Measurements from ENCODE around the gene SLC9A1.

SLC9A1 gene

DNA sequence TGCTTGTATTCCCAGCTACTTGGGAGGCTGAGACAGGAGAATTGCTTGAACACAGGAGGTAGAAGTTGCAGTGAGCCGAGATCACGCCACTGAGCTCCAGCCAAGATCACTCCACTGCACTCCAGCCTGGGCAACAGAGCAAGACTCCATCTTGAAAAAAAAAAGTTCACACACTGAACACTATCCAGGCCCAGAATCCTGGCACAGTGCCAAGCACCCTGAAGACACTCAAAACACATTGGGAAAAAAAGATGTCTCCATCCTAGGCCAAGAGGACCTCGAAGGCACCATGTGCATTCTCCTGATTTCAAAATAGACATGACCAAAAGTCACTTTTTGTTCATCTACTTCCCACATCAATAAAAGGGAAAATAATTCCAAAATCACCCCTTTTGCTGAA, 38.7 kb downstream of the SLC9A1 start:
- Histone ChIP-seq H4K91ac (ENCODE audit: low read length) (no peak overlapping the region), H3K79me1 (replicated peaks; ENCODE audit: low read length, poor library complexity, severe bottlenecking) (peaks cover 36% of the 10 kb centered on the region), H3K36me3 (ENCODE audit: control insufficient read depth in 1 of 2, insufficient read depth in 2 of 2, low read depth in 1 of 2, low read length in 2 of 2) (peaks cover 7 to 8% of the 10 kb centered on the region in 2 experiments), H3K23ac (ENCODE audit: low read length in 2 of 2) (no peak overlapping the region), H2AK5ac (ENCODE audit: low read length, severe bottlenecking) (no peak overlapping the region), H3K9ac (ENCODE audit: low read length) (no peak overlapping the region), H3K18ac (ENCODE audit: low read depth in 1 of 2, low read length in 2 of 2) (no peak overlapping the region), H3K4me3 (ENCODE audit: insufficient read depth in 1 of 2, low read depth in 1 of 2, low read length in 2 of 2) (no peak overlapping the region), H2BK15ac (ENCODE audit: low read depth, poor library complexity, severe bottlenecking) (no peak overlapping the region), H2BK120ac (ENCODE audit: low read depth, low read length) (no peak overlapping the region), H3K4me1 (ENCODE audit: control insufficient read depth, insufficient read depth, low read depth, low read length) (peaks cover 32% of the 10 kb centered on the region), H2AFZ (ENCODE audit: low read depth, low read length) (no peak overlapping the region), H2BK12ac (ENCODE audit: low read length in 2 of 2) (no peak overlapping the region), H4K8ac (ENCODE audit: low read length) (no peak overlapping the region), H3K14ac (ENCODE audit: low read length in 2 of 2) (no peak overlapping the region), H3K27me3 (ENCODE audit: control insufficient read depth in 1 of 2, insufficient read depth in 1 of 2, low read length in 2 of 2) (no peaks in the 10 kb centered on the region), H3K4ac (ENCODE audit: low read depth in 1 of 2, low read length in 2 of 2) (peak overlapping the region in 1 of 2 experiments; percentile 11), H3K9me3 (ENCODE audit: control insufficient read depth, low read length) (no peaks in the 10 kb centered on the region), H3K27ac (ENCODE audit: low read length, poor library complexity, severe bottlenecking) (no peak overlapping the region), H2BK5ac (ENCODE audit: low read depth, low read length, poor library complexity, severe bottlenecking) (no peak overlapping the region), H3K4me2 (ENCODE audit: low read length, poor library complexity, severe bottlenecking) (no peak overlapping the region)
- 97% methylated on average over 3 of the region's 3 CpGs for WGBS
- DNase-seq = peak; percentile 25

GRCh38 chr1:27114546-27114945, 40.4 kb downstream of the SLC9A1 start:
- no peak overlapping the region for H4K8ac ChIP-seq (ENCODE audit: low read length)
- H4K91ac ChIP-seq (ENCODE audit: low read length) = no peak overlapping the region
- H2BK5ac ChIP-seq (ENCODE audit: low read depth, low read length, poor library complexity, severe bottlenecking) = no peak overlapping the region
- peaks cover 44% of the 10 kb centered on the region for H3K79me1 ChIP-seq (replicated peaks; ENCODE audit: low read length, poor library complexity, severe bottlenecking)
- no peak overlapping the region for H3K14ac ChIP-seq (ENCODE audit: low read length in 2 of 2)
- DNase-seq = no peak
- peak overlapping the region in 1 of 2 experiments; percentile 42 for H3K18ac ChIP-seq (ENCODE audit: low read depth in 1 of 2, low read length in 2 of 2)
- no peak overlapping the region for H2AFZ ChIP-seq (ENCODE audit: low read depth, low read length)
- no peak overlapping the region for H2AK5ac ChIP-seq (ENCODE audit: low read length, severe bottlenecking)
- peaks cover 8 to 11% of the 10 kb centered on the region in 2 experiments for H3K36me3 ChIP-seq (ENCODE audit: control insufficient read depth in 1 of 2, insufficient read depth in 2 of 2, low read depth in 1 of 2, low read length in 2 of 2)
- no peak overlapping the region for H3K4me2 ChIP-seq (ENCODE audit: low read length, poor library complexity, severe bottlenecking)
- H3K27me3 ChIP-seq (ENCODE audit: control insufficient read depth in 1 of 2, insufficient read depth in 1 of 2, low read length in 2 of 2) = no peaks in the 10 kb centered on the region
- H3K4me1 ChIP-seq (ENCODE audit: control insufficient read depth, insufficient read depth, low read depth, low read length) = peaks cover 36% of the 10 kb centered on the region
- no peak overlapping the region for H3K4me3 ChIP-seq (ENCODE audit: insufficient read depth in 1 of 2, low read depth in 1 of 2, low read length in 2 of 2)
- 97% methylated on average over 5 of the region's 5 CpGs for WGBS
- H2BK120ac ChIP-seq (ENCODE audit: low read depth, low read length) = no peak overlapping the region
- H3K27ac ChIP-seq (ENCODE audit: low read length, poor library complexity, severe bottlenecking) = no peak overlapping the region
- H3K23ac ChIP-seq (ENCODE audit: low read length in 2 of 2) = no peak overlapping the region
- H2BK15ac ChIP-seq (ENCODE audit: low read depth, poor library complexity, severe bottlenecking) = no peak overlapping the region
- H3K9ac ChIP-seq (ENCODE audit: low read length) = no peak overlapping the region
- peak overlapping the region in 1 of 2 experiments; percentile 12 for H2BK12ac ChIP-seq (ENCODE audit: low read length in 2 of 2)
- H3K4ac ChIP-seq (ENCODE audit: low read depth in 1 of 2, low read length in 2 of 2) = no peak overlapping the region
- no peaks in the 10 kb centered on the region for H3K9me3 ChIP-seq (ENCODE audit: control insufficient read depth, low read length)

DNA sequence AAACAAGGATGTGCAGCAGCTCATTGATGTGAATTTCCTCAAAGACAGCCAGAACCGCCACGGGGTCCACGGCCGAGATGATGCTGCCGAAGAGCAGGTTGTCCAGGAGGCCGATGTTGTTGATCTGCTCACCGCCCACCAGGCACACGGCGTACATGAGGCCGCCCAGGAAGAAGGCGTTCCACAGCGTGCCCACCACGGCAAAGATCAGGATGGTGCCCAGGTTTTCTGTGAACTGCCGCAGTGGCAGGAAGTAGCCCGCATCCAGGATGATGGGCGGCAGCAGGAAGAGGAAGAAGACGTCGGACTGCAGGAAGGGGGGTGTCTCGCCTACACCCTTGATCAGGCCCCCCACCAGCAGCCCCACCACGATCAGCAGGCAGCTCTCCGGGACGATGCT, 41.1 kb downstream of the SLC9A1 start:
- H2BK12ac ChIP-seq (ENCODE audit: low read length in 2 of 2) = no peak overlapping the region
- no peaks in the 10 kb centered on the region for H3K9me3 ChIP-seq (ENCODE audit: control insufficient read depth, low read length)
- no peak overlapping the region for H3K14ac ChIP-seq (ENCODE audit: low read length in 2 of 2)
- H3K4ac ChIP-seq (ENCODE audit: low read depth in 1 of 2, low read length in 2 of 2) = peak overlapping the region in 1 of 2 experiments; percentile 73
- no peak overlapping the region for H2BK120ac ChIP-seq (ENCODE audit: low read depth, low read length)
- no peak overlapping the region for H2AK5ac ChIP-seq (ENCODE audit: low read length, severe bottlenecking)
- no peak overlapping the region for H3K18ac ChIP-seq (ENCODE audit: low read depth in 1 of 2, low read length in 2 of 2)
- peaks cover 50% of the 10 kb centered on the region for H3K79me1 ChIP-seq (replicated peaks; ENCODE audit: low read length, poor library complexity, severe bottlenecking)
- no peak overlapping the region for H3K9ac ChIP-seq (ENCODE audit: low read length)
- H3K23ac ChIP-seq (ENCODE audit: low read length in 2 of 2) = no peak overlapping the region
- H3K4me2 ChIP-seq (ENCODE audit: low read length, poor library complexity, severe bottlenecking) = no peak overlapping the region
- no peaks in the 10 kb centered on the region for H3K27me3 ChIP-seq (ENCODE audit: control insufficient read depth in 1 of 2, insufficient read depth in 1 of 2, low read length in 2 of 2)
- no peak overlapping the region for H2BK5ac ChIP-seq (ENCODE audit: low read depth, low read length, poor library complexity, severe bottlenecking)
- H2BK15ac ChIP-seq (ENCODE audit: low read depth, poor library complexity, severe bottlenecking) = no peak overlapping the region
- no peak overlapping the region for H4K8ac ChIP-seq (ENCODE audit: low read length)
- H3K36me3 ChIP-seq (ENCODE audit: control insufficient read depth in 1 of 2, insufficient read depth in 2 of 2, low read depth in 1 of 2, low read length in 2 of 2) = peaks cover 11 to 17% of the 10 kb centered on the region in 2 experiments
- WGBS = 95% methylated on average over 22 of the region's 22 CpGs
- H4K91ac ChIP-seq (ENCODE audit: low read length) = peak overlapping the region; percentile 29
- H3K4me3 ChIP-seq (ENCODE audit: insufficient read depth in 1 of 2, low read depth in 1 of 2, low read length in 2 of 2) = no peak overlapping the region
- DNase-seq = no peak
- H2AFZ ChIP-seq (ENCODE audit: low read depth, low read length) = no peak overlapping the region
- peaks cover 31% of the 10 kb centered on the region for H3K4me1 ChIP-seq (ENCODE audit: control insufficient read depth, insufficient read depth, low read depth, low read length)
- H3K27ac ChIP-seq (ENCODE audit: low read length, poor library complexity, severe bottlenecking) = no peak overlapping the region

DNA sequence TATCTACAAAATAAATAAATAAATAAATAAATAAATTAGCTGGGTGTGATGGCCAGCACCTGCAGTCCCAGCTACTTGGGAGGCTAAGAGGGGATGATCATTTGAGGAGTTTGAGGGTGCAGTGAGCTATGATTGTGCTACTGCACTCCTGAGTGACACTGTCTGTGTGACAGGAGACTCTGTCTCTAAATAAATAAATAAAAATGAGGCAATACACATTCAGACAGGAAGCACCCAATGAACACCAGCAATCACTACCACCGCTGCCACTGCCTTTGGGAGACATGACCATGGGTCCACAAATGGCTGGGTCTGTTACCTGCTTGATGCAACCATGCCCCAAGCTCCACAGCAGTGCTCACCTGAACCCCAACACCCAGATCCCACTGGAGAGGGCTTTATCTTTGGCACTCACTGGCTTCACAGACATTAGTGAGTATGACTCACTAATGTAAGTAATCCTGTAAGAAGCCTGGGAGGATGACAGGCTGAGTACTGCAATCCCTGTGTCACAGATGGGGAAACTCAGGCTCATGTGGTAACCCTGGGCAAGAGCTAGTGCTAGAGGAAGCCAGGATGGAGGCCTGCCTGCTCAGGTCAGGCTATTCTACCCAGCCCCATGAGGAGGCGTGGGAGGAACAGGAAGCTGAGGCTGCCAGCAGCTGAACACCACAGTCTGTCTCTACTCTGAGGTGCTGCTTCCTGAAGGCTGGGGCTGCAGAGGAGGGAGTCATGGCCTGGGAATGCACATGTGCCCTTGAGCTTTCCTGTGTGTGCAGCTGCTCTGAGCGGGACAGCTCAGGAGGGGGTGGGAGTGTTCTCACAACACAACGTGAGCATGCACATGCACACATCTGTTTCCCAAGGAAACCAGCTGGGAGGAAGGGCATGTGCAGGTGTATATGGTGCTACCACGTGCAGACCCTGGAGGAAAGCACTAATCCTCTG, 43.0 kb downstream of the SLC9A1 start:
- peak overlapping the region; percentile 81 for H3K27ac ChIP-seq (ENCODE audit: low read length, poor library complexity, severe bottlenecking)
- H2BK120ac ChIP-seq (ENCODE audit: low read depth, low read length) = no peak overlapping the region
- peaks cover 41% of the 10 kb centered on the region for H3K79me1 ChIP-seq (replicated peaks; ENCODE audit: low read length, poor library complexity, severe bottlenecking)
- 15% methylated on average over 5 of the region's 5 CpGs for WGBS
- H2BK5ac ChIP-seq (ENCODE audit: low read depth, low read length, poor library complexity, severe bottlenecking) = no peak overlapping the region
- H3K9ac ChIP-seq (ENCODE audit: low read length) = no peak overlapping the region
- no peak overlapping the region for H3K4me2 ChIP-seq (ENCODE audit: low read length, poor library complexity, severe bottlenecking)
- peak overlapping the region in 1 of 2 experiments; percentile 77 for H2BK12ac ChIP-seq (ENCODE audit: low read length in 2 of 2)
- H3K4ac ChIP-seq (ENCODE audit: low read depth in 1 of 2, low read length in 2 of 2) = peak overlapping the region in 1 of 2 experiments; percentile 54
- peak overlapping the region; percentile 65 to 95 for H3K18ac ChIP-seq (ENCODE audit: low read depth in 1 of 2, low read length in 2 of 2)
- peaks cover 13 to 20% of the 10 kb centered on the region in 2 experiments for H3K36me3 ChIP-seq (ENCODE audit: control insufficient read depth in 1 of 2, insufficient read depth in 2 of 2, low read depth in 1 of 2, low read length in 2 of 2)
- no peaks in the 10 kb centered on the region for H3K9me3 ChIP-seq (ENCODE audit: control insufficient read depth, low read length)
- peaks cover 14% of the 10 kb centered on the region for H3K4me1 ChIP-seq (ENCODE audit: control insufficient read depth, insufficient read depth, low read depth, low read length)
- peak overlapping the region; percentile 85 for H2AK5ac ChIP-seq (ENCODE audit: low read length, severe bottlenecking)
- DNase-seq = peak; percentile 100
- no peak overlapping the region for H2AFZ ChIP-seq (ENCODE audit: low read depth, low read length)
- H2BK15ac ChIP-seq (ENCODE audit: low read depth, poor library complexity, severe bottlenecking) = no peak overlapping the region
- H3K23ac ChIP-seq (ENCODE audit: low read length in 2 of 2) = no peak overlapping the region
- no peak overlapping the region for H4K8ac ChIP-seq (ENCODE audit: low read length)
- peak overlapping the region in 1 of 2 experiments; percentile 26 for H3K14ac ChIP-seq (ENCODE audit: low read length in 2 of 2)
- no peak overlapping the region for H3K4me3 ChIP-seq (ENCODE audit: insufficient read depth in 1 of 2, low read depth in 1 of 2, low read length in 2 of 2)
- H4K91ac ChIP-seq (ENCODE audit: low read length) = peak overlapping the region; percentile 62
- H3K27me3 ChIP-seq (ENCODE audit: control insufficient read depth in 1 of 2, insufficient read depth in 1 of 2, low read length in 2 of 2) = no peaks in the 10 kb centered on the region

All from mesenchymal stem cell (in vitro differentiated cells and primary cell).